Measurements from ENCODE around the gene NTSR1. TPM values are rescaled to one million over a fixed set of nuclear protein-coding genes. Genes with fewer than 3 reads are reported as not detected.

Gene NTSR1
- total and polyA plus RNA-seq, 2 of the 8 experiments (the other 6 are each of a cell fraction or from before 2014, with no cell fraction given): 0.53 to 0.89 TPM

DNA sequence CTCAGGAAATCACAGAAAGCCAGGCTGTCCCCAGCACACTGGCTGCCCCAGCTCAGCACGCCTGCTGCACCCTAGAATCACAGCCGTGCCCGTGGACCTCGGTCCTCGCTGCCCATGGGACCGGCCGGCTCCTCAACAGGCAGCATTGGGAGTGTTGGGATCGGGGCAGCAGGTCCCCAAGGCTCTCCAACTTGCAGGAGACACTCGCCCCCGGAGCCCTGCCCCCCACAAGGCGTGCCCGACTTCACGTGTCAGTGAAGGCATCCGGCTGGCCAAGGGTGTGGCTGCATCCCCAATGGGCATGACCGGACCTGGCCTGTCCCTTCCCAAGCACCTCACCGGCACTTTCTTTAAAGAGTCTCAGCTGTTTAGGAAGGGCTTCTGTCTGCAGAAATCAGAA is 3.0 kb upstream of the NTSR1 start:
- POLR2A ChIA-PET (ENCODE audit: partially characterized antibody): no interaction called here
- CTCF ChIA-PET (ENCODE audit: partially characterized antibody): interaction anchor here (0.7 to 4.7 kb wide), 13 partner anchors 10 to 165 kb away, joined by 3 to 38 read pairs (median 4); no protein-coding TSS in a partner anchor
- H2BK20ac ChIP-seq (ENCODE audit: low read length): no peak overlapping the region
- TF ChIP-seq EP300 (IDR thresholded peaks at IDR 0.05; ENCODE audit: borderline replicate concordance in 1 of 2, low read depth in 2 of 2, low read length in 2 of 2) (no peak), TCF12 (IDR thresholded peaks at IDR 0.05; ENCODE audit: low read depth, low read length) (no peak), POLR2A (IDR thresholded peaks at IDR 0.05; ENCODE audit: control extremely low read depth in 1 of 2, low read depth in 2 of 2, low read length in 2 of 2) (no peak), SP2 (IDR thresholded peaks at IDR 0.05; ENCODE audit: low read length) (no peak), CBX5 (IDR thresholded peaks at IDR 0.05; ENCODE audit: low read depth, low read length) (no peak), NRF1 (IDR thresholded peaks at IDR 0.05; ENCODE audit: low read depth, low read length) (no peak), BACH1 (IDR thresholded peaks at IDR 0.05; ENCODE audit: low read length) (no peak), EZH2 (IDR thresholded peaks at IDR 0.05; ENCODE audit: low read depth, low read length, severe bottlenecking) (no peak), GABPA (IDR thresholded peaks at IDR 0.05; ENCODE audit: borderline replicate concordance, insufficient read depth, low read length) (no peak), JUND (IDR thresholded peaks at IDR 0.05; ENCODE audit: low read length) (no peak), CEBPB (IDR thresholded peaks at IDR 0.05; ENCODE audit: low read depth, low read length) (no peak)
- TF ChIP-seq, protein P1, sequence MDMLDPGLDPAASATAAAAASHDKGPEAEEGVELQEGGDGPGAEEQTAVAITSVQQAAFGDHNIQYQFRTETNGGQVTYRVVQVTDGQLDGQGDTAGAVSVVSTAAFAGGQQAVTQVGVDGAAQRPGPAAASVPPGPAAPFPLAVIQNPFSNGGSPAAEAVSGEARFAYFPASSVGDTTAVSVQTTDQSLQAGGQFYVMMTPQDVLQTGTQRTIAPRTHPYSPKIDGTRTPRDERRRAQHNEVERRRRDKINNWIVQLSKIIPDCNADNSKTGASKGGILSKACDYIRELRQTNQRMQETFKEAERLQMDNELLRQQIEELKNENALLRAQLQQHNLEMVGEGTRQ (IDR thresholded peaks at IDR 0.05; ENCODE audit: low read length): no peak

More for the DNA sequence above, 3.0 kb upstream of the NTSR1 start:
- Histone ChIP-seq H3K27me3 (replicated peaks in 1 of 4; ENCODE audit: control insufficient read depth in 3 of 4, extremely low read depth in 1 of 4, insufficient read depth in 3 of 4, low read length in 3 of 4) (peaks cover 22 to 33% (median 28%) of the 10 kb centered on the region in 4 experiments), H3K4me3 (ENCODE audit: extremely low read depth in 1 of 4, insufficient read depth in 2 of 4, low read depth in 3 of 4, low read length in 4 of 4) (no peak overlapping the region), H3K27ac (ENCODE audit: low read depth, low read length) (no peak overlapping the region), H2BK120ac (replicated peaks; ENCODE audit: low read depth, low read length) (no peak overlapping the region), H4K8ac (ENCODE audit: extremely low read depth, insufficient read depth, low read length) (no peak overlapping the region), H3K79me1 (ENCODE audit: low read depth, low read length) (no peaks in the 10 kb centered on the region), H4K20me1 (replicated peaks in 1 of 2; ENCODE audit: control insufficient read depth in 1 of 2, insufficient read depth in 2 of 2, low read length in 2 of 2) (peaks cover 3 to 5% of the 10 kb centered on the region in 2 experiments), H3K36me3 (ENCODE audit: control insufficient read depth in 2 of 4, insufficient read depth in 4 of 4, low read length in 3 of 4) (no peaks in the 10 kb centered on the region), H3K23ac (ENCODE audit: insufficient read length) (no peak overlapping the region), H4K91ac (replicated peaks; ENCODE audit: insufficient read length, low read length) (no peak overlapping the region), H3K18ac (ENCODE audit: extremely low read depth, low read length) (no peak overlapping the region), H2AK5ac (ENCODE audit: low read depth, low read length) (no peak overlapping the region), H2BK5ac (ENCODE audit: low read depth, low read length) (0 out of 2 replicates have a peak overlapping the region, but pooled peaks have one; percentile 5), H3K4ac (replicated peaks; ENCODE audit: insufficient read length, low read depth, low read length) (peak overlapping the region; percentile 91), H2BK15ac (ENCODE audit: low read length) (no peak overlapping the region), H2AFZ (ENCODE audit: low read length) (no peak overlapping the region), H3K9me3 (ENCODE audit: insufficient read depth in 2 of 2, low read depth in 1 of 2, low read length in 1 of 2) (no peaks in the 10 kb centered on the region), H3K4me2 (ENCODE audit: insufficient read depth in 1 of 2, low read depth in 2 of 2, low read length in 2 of 2) (no peak overlapping the region), H2BK12ac (ENCODE audit: low read depth, low read length) (0 out of 2 replicates have a peak overlapping the region, but pooled peaks have one; percentile 43), H3K79me2 (ENCODE audit: control insufficient read depth in 1 of 2, insufficient read depth in 2 of 2, low read length in 2 of 2) (no peaks in the 10 kb centered on the region), H3K9ac (replicated peaks in 1 of 4; ENCODE audit: extremely low read depth in 1 of 4, low read depth in 3 of 4, low read length in 3 of 4) (no peak overlapping the region), H3K56ac (replicated peaks; ENCODE audit: insufficient read length, low read depth, low read length) (no peak overlapping the region), H3K4me1 (replicated peaks in 1 of 4; ENCODE audit: control insufficient read depth in 3 of 4, insufficient read depth in 4 of 4, low read length in 3 of 4) (peaks cover 0 to 8% (median 7%) of the 10 kb centered on the region in 4 experiments; a peak in 5 of 7 replicates), H3K23me2 (ENCODE audit: low read depth, low read length) (peaks cover 11% of the 10 kb centered on the region; the same call in 1 of the 2 replicates), H4K5ac (ENCODE audit: insufficient read length, low read depth, low read length) (no peak overlapping the region), H3K14ac (ENCODE audit: insufficient read length) (no peak overlapping the region)
- DNase-seq (ENCODE audit: low read depth in 1 of 2, low spot score in 2 of 2) (no peak), FAIRE-seq (no peak)
- 92% methylated on average over 16 of the region's 16 CpGs; no CpG with 5 or more reads in 1 of the 2 experiments for WGBS, 2 experiments (ENCODE audit: extremely low coverage in 1 of 2, insufficient coverage in 1 of 2, insufficient read length in 1 of 2, insufficient replicate concordance in 2 of 2, low coverage in 1 of 2, low lambda C conversion rate in 2 of 2, missing lambda C conversion rate in 1 of 2)
